Activated naive CD4-positive, alpha-beta T cell treated with anti-CD3 and anti-CD28 coated beads, Interleukin-2, amount 10 ng/mL, durations not matched to agents 7 days and 5 days (primary cell): ENCODE results near the gene ADRB2.
A peak's percentile ranks its signal among the peaks of the same experiment; 100 is the strongest.
"Not testable (repeated sequence)": the region's sequence is repeated elsewhere in the genome, so short reads cannot be mapped to it uniquely, and the experiment has no call there.

Source experiments
- CTCF ChIA-PET: fragments of 350-600 bp; sonication (Branson Sonifier 250); formaldehyde crosslinking; loops from one replicate; lab custom pipeline; 2021; ENCODE audit warnings: antibody characterized with exemption; lab: Charles Lee
- DNase-seq: peaks from one replicate; pipeline ENCODE4 v3.0.0-alpha.2; 2020
- H3K27ac Mint-ChIP-seq: one replicate; pipeline ENCODE4 v1.8.0; 2021; ENCODE audit warnings: mild to moderate bottlenecking, moderate library complexity, mixed read lengths
- H3K27me3 Mint-ChIP-seq: one replicate; pipeline ENCODE4 v1.8.0; 2021; ENCODE audit warnings: mild to moderate bottlenecking, mixed read lengths
- H3K36me3 Mint-ChIP-seq: one replicate; pipeline ENCODE4 v1.8.0; 2021; ENCODE audit warnings: mixed read lengths
- H3K4me1 Mint-ChIP-seq: one replicate; pipeline ENCODE4 v1.8.0; 2021; ENCODE audit warnings: mixed read lengths
- H3K4me3 Mint-ChIP-seq: one replicate; pipeline ENCODE4 v1.8.0; 2021; ENCODE audit warnings: mild to moderate bottlenecking, moderate library complexity, mixed read lengths
- H3K9me3 Mint-ChIP-seq: one replicate; pipeline ENCODE4 v1.8.0; 2021; ENCODE audit warnings: mixed read lengths

Gene ADRB2

DNA sequence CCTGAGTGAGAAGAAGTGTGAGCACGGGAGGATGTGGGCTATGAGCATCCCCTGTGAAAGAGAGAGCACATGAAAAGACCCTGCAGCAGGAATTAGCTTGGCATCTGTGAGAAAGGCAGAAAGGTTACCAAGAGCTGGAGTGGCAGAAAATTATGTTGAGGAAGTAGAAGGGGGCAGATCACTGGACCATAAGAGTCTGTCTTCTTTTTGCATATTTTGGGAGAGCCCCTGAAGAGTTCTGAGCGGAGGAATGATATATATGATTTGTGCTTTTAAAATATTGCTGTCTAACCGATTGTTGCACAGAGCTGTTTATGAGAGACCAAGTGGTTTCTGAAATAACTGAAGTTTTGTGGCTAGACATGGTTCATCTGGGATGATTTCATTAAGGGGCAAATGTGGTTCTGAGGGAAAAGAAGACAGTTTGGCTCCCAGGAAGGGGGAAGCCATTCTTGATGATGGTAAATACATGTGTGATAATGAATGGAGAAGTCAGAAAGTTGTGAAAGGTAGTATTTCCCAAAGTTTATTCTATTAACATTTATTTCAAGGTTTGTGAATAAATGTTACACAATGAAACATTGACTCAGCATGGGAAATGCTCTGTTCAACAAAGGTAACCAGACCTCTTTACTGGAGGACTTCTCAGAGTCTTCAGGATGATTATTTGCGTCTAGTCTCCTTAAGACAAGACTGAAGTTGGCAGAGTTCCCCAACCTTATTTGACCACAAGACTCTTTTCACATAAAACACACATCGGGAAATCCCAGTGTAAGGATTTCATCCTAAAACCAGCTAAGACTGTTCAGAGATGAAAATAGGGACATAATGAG, 31.5 kb upstream of the ADRB2 start:
- CTCF ChIA-PET: interaction anchor here (1.4 kb wide), 1 partner anchor 10 kb away, joined by 3 read pairs; no protein-coding TSS in a partner anchor

DNA sequence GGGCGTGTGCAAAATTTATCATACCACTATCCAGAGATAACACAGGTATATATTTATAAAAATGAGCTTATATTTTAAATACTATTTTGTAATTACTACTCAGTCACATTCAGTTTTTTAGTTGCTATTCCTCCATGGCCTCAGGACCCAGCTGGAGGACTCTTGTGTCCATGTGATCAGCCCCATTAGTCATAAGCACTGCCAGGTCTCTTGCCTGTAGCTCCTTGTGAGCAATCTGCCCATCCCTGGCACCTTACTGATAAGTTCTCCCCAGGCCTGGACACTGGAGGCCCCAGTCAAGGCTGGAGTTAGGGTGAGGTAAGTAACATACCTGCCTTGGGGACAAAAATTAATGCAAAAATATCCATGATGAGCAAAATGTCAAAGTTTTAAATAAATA, 29.5 kb upstream of the ADRB2 start:
- H3K9me3 Mint-ChIP-seq: no peaks in the 10 kb centered on the region
- H3K4me1 Mint-ChIP-seq: no peaks in the 10 kb centered on the region
- no peak for DNase-seq
- peaks cover 17% of the 10 kb centered on the region for H3K27me3 Mint-ChIP-seq
- no peaks in the 10 kb centered on the region for H3K36me3 Mint-ChIP-seq
- CTCF ChIA-PET: interaction anchor here (1.2 kb wide), 1 partner anchor 66 kb away, joined by 3 read pairs; no protein-coding TSS in a partner anchor
- H3K27ac Mint-ChIP-seq: no peak overlapping the region
- no peak overlapping the region for H3K4me3 Mint-ChIP-seq

More for the DNA sequence above, 31.5 kb upstream of the ADRB2 start:
- Mint-ChIP-seq H3K27ac (no peak overlapping the region), H3K4me3 (no peak overlapping the region), H3K27me3 (peaks cover 12% of the 10 kb centered on the region), H3K4me1 (peaks cover 4% of the 10 kb centered on the region), H3K9me3 (no peaks in the 10 kb centered on the region), H3K36me3 (no peaks in the 10 kb centered on the region)
- no peak for DNase-seq

DNA sequence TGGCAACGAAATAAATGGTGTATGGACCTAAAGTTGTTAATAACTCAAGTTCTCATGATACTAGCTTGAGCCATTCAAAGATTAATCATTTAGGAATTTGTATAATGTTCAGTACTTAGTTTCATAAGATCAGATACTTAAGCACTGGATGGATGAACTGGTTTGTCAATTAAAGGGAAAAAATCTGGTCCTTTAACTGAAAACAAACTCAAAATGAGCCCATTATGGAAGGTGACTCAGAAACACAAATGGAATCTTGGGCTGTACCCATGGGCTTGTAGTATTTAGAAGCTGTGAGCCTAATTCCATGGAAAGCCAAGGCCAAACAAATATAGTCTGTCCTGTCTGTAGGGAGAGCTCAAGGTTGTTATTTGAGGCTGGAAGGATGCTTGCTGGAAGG, 27.6 kb upstream of the ADRB2 start:
- H3K36me3 Mint-ChIP-seq: no peaks in the 10 kb centered on the region
- no peak overlapping the region for H3K4me3 Mint-ChIP-seq
- CTCF ChIA-PET: interaction anchor here (1.2 kb wide), 1 partner anchor 22 kb away, joined by 4 read pairs; no protein-coding TSS in a partner anchor
- peaks cover 2% of the 10 kb centered on the region for H3K9me3 Mint-ChIP-seq
- no peak overlapping the region for H3K27ac Mint-ChIP-seq
- DNase-seq: no peak
- H3K27me3 Mint-ChIP-seq: peaks cover 11% of the 10 kb centered on the region
- H3K4me1 Mint-ChIP-seq: no peaks in the 10 kb centered on the region

DNA sequence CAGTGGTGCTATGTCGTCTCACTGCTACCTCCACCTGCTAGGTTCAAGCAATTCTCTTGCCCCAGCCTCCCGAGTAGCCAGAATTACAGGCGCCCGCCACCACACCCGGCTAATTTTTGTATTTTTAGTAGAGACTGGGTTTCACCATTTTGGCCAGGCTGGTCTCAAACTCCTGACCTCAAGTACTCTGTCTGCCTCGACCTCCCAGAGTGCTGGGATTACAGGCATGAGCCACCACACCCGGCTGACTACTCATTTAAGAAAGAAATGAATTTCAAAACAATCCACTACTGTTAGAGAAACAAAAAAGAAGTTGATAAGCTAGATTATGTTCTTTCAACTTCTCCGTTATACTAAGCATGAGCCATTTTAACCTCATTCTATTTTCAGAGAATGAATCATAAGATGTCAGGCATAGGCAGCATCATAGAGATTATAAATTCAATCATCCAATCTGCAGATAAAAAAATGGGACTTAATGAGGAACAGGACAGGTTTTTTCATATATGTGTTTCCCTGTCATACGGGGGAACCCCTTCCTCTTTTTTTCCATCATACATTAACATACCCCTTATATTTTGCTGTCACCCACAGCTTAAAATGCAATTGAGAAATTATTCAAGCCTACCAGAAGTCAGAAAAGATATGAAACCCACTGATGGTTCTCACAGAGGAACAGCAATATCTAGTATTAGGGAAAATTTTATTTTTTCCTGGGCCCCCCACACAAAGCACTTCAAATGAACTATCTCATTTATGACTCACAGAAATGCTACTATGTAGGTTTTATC, 26.5 kb upstream of the ADRB2 start:
- CTCF ChIA-PET: interaction anchor here (1.0 to 1.7 kb wide), 3 partner anchors 11 to 236 kb away, joined by 3 to 6 read pairs (median 3); no protein-coding TSS in a partner anchor
- DNase-seq: no peak
- Mint-ChIP-seq H3K27ac (peak overlapping the region; percentile 35), H3K9me3 (peaks cover 2% of the 10 kb centered on the region), H3K4me1 (no peaks in the 10 kb centered on the region), H3K36me3 (no peaks in the 10 kb centered on the region), H3K4me3 (no peak overlapping the region), H3K27me3 (peaks cover 6% of the 10 kb centered on the region)

DNA sequence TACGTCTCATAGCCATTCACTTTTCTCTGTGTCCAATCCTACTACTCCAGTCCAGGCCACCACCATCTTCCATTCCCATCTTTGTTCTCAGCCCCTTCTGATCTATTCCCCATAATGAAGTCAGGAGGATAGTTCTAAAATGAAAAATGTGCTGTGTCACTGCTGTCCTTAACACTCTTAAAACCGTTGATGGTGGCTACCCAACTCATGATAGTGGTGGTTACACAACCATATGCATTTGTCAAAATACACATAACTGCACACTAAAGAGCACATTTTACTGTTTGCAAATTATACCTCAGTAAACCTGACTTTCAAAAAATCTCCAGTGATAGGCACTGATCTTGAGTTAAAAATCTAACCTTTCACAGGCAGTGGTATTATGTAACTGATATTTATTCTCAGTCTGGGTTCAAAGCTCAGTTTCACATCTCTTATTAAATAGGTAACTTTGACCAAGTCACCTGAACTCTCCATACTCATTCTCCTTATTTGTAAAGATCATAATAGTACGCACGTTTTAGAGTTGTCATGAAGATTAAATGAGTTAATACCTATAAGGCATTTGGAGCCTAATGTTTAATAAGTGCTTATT, 24.6 kb upstream of the ADRB2 start:
- Mint-ChIP-seq H3K4me3 (no peak overlapping the region), H3K36me3 (no peaks in the 10 kb centered on the region), H3K9me3 (peaks cover 2% of the 10 kb centered on the region), H3K27ac (no peak overlapping the region), H3K4me1 (no peaks in the 10 kb centered on the region), H3K27me3 (peaks cover 4% of the 10 kb centered on the region)
- CTCF ChIA-PET: no interaction called here
- no peak for DNase-seq

DNA sequence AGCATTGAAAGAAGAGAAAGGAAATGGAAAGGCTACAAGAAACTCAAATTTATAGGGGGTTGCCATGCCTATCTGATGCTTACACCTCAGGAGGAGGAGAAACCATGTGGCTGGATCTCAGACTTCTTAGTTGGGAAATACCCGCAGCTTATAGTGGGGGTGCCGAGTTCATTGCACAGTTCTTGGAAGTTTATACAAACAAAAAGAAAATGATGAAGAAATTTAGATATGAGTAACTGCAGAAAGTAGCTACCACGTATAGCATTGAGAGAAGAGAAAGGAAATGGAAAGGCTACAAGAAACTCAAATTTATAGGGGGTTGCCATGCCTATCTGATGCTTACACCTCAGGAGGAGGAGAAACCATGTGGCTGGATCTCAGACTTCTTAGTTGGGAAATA, 23.0 kb upstream of the ADRB2 start:
- H3K36me3 Mint-ChIP-seq, H3K4me3 Mint-ChIP-seq, H3K27me3 Mint-ChIP-seq, H3K4me1 Mint-ChIP-seq, H3K27ac Mint-ChIP-seq, H3K9me3 Mint-ChIP-seq, DNase-seq: not testable (repeated sequence)
- CTCF ChIA-PET: interaction anchor here (0.9 to 1.1 kb wide), 2 partner anchors 73 to 232 kb away, joined by 3 read pairs; no protein-coding TSS in a partner anchor

DNA sequence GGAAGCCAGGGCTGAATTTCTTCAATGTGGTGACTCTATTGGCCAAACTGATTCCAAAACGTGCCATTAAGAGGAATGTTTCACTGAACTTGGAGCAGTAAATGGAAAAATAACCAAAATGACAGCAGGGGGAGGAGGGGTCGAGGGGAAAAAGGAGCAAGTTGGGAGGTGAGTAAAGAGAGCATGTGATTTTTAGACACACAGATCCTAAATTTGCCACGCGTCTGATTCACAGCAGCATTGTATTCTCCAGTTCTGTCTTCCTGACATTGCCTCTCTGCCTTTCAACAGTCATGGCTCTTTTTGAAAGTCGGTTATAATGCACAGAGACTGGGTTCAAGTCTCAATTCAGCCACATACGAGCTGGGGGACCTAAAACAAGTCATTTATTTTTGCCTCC, 22.0 kb upstream of the ADRB2 start:
- no peak for DNase-seq
- Mint-ChIP-seq H3K4me1 (peaks cover 15% of the 10 kb centered on the region), H3K4me3 (no peak overlapping the region), H3K36me3 (no peaks in the 10 kb centered on the region), H3K27me3 (peaks cover 8% of the 10 kb centered on the region), H3K9me3 (peaks cover 2% of the 10 kb centered on the region), H3K27ac (no peak overlapping the region)
- CTCF ChIA-PET: interaction anchor here (0.9 to 1.5 kb wide), 3 partner anchors 10 to 74 kb away, joined by 3 read pairs; no protein-coding TSS in a partner anchor

DNA sequence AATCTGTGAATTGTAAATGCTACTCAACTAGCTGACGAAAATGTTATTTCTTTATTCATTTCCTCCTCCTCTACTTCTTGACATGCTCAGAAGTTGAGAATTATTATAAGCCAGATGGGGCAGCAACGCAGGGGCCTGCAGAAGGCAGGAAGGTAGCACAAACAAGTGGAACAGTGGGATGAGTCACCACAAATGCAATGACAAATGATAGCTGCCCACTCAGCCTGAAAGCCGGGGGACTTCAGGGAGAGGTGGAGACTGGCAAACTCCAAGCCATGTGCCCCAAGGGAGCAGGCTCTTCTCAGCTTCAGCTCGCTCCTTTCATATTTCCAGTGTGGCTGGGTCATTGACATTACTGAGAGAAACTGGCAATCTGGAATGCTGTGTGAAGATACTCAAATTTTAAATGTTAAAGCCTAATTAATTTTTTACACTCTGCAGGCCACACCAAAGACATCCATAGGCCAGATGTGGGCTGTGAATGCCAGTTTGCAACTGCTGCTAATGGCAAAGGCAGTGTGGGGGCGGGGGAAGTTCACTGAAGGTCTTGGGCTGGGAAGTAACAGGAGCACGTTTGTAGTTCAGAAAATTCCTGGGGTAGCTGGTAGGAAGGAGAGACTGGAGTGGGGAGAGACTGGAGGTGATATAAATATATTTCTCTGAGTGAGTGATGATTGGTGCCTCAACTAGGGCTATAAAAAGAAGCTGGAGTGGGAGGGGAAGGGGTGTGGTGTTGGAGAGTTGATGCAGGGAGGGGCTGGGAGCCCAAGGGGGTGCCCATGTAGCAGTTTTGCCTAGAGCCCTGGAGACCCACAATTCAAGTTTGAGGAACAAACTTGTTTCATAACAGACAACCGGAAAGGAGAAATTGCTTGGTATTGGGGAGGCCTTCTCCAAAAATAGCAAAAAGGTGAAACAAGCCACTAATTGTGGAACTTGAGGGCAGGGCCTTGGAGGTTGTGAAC, 20.8 kb upstream of the ADRB2 start:
- Mint-ChIP-seq H3K27ac (no peak overlapping the region), H3K4me3 (no peak overlapping the region), H3K36me3 (no peaks in the 10 kb centered on the region), H3K4me1 (peaks cover 23% of the 10 kb centered on the region), H3K27me3 (peaks cover 8% of the 10 kb centered on the region), H3K9me3 (peaks cover 2% of the 10 kb centered on the region)
- DNase-seq: no peak
- CTCF ChIA-PET: interaction anchor here (0.9 to 2.0 kb wide), 4 partner anchors 12 to 230 kb away, joined by 3 to 7 read pairs (median 4); no protein-coding TSS in a partner anchor

DNA sequence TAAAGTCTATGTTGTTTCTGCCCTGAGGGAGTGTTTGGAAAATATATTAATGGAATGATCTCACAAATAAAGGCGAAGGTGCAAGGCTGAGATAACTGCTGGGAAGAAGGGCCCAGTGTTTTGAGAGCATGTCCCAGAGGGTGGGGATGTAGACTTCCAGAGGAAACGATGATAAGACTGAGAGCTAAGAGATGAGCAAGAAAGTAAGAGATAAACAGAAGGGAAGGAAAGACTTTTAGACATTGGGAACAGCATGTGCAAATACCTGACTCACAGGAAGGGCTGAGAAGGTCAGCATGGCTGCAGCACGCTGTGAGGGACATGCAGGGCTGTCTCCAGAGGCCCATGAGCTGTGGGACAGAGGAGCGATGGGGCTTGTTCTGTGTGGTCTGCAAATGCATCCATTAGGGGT, 19.9 kb upstream of the ADRB2 start:
- peaks cover 6% of the 10 kb centered on the region for H3K27me3 Mint-ChIP-seq
- no peak overlapping the region for H3K27ac Mint-ChIP-seq
- DNase-seq: no peak
- H3K36me3 Mint-ChIP-seq: no peaks in the 10 kb centered on the region
- peaks cover 2% of the 10 kb centered on the region for H3K9me3 Mint-ChIP-seq
- H3K4me3 Mint-ChIP-seq: no peak overlapping the region
- H3K4me1 Mint-ChIP-seq: peaks cover 29% of the 10 kb centered on the region
- CTCF ChIA-PET: interaction anchor here (2.0 kb wide), 1 partner anchor 229 kb away, joined by 6 read pairs; no protein-coding TSS in a partner anchor

DNA sequence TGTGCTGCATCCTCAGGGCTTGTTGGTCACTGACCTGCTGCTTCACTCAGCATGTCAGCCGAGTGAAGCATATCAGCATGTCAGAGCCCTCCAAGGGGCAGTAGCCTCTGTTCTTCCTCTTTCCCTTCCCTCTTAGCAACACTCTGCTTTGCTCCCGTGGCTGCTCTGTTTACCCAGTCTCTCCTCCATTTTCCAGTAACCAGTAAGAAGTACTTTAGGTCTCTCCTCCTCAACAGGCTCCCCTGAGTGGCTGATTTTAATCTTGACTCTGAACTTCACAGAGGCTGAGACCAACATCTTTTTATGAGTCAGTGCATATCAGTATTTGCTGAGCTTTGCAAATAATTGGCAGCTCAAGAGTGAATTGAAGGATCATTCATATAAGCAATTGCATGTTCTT, 18.6 kb upstream of the ADRB2 start:
- CTCF ChIA-PET: interaction anchor here (2.0 kb wide), 1 partner anchor 228 kb away, joined by 6 read pairs; no protein-coding TSS in a partner anchor
- Mint-ChIP-seq H3K4me1 (peaks cover 29% of the 10 kb centered on the region), H3K27ac (no peak overlapping the region), H3K36me3 (no peaks in the 10 kb centered on the region), H3K27me3 (peaks cover 3% of the 10 kb centered on the region), H3K9me3 (peaks cover 2% of the 10 kb centered on the region), H3K4me3 (no peak overlapping the region)
- no peak for DNase-seq

DNA sequence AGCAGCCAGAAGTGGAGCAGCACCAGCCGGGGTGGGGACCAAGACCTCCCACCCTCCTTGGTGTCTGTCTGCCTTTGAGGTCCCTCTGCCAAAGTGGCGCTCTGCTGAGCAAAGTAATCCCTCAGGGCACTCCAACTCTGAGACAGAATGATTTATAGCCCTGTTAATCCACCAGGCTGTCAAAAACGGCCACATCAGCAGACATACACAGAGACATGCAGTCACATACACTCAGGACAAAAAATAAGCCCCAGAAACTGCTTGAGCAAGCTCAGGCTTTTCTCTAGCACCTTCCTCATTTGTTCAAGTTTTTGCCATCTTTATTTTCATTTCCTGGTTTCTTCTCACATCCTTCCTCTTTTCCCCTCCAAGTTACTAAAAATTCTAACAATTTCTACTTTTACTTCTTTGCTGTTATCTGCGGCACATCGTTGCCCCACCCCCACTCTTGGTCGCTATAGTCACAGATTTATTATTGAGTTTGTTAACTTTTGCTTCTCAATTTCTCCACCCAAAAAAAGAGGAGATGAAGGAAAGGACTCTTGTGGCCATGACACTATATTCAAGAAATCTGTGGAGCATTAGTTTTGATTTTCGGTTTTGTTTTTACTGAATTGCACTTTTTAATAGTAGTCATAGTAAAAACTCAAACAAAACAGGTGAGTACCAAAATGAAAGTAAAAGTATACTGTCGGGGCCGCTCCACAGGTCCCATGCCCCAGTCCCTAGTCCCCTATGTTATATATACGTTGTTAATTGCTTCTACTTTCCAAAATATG, 17.4 kb upstream of the ADRB2 start:
- peak; percentile 61 for DNase-seq
- CTCF ChIA-PET: interaction anchor here (4.1 kb wide), 1 partner anchor 12 kb away, joined by 22 read pairs; no protein-coding TSS in a partner anchor
- peak overlapping the region; percentile 91 for H3K27ac Mint-ChIP-seq
- peaks cover 3% of the 10 kb centered on the region for H3K27me3 Mint-ChIP-seq
- H3K36me3 Mint-ChIP-seq: no peaks in the 10 kb centered on the region
- no peaks in the 10 kb centered on the region for H3K9me3 Mint-ChIP-seq
- H3K4me3 Mint-ChIP-seq: peak overlapping the region; percentile 81
- peaks cover 29% of the 10 kb centered on the region for H3K4me1 Mint-ChIP-seq

DNA sequence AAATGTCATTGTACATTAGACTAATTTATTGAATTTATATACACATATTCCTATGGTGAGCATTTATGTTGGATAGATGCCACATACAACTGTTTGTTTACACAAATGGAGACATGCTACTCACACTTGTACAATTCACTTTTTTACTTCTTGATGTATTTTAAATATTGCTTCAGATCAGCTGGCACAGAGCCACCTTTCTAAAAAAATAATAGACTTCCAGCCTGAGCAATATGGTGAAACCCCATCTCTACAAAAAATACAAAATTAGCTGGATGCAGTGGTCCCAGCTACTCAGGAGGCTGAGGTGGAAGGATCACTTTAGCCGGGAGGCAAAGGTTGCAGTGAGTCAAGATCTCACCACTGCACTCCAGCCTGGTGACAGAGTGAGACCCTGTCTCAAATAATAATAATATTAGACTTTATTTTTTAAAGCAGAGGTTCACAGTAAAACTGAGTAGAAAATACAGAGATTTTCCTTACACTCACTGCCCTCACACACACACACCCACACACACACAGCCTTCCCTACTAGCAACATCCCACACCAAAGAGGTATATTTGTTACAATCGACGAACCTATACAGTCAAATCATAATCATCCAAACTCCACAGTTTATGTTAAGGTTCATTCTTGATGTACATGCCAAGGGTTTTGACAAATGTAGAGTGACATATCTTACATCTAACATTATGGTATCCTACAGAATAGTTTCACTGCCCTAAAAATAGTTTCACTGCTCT, 16.5 kb upstream of the ADRB2 start:
- Mint-ChIP-seq H3K36me3 (no peaks in the 10 kb centered on the region), H3K27ac (peak overlapping the region; percentile 91), H3K27me3 (peaks cover 3% of the 10 kb centered on the region), H3K4me1 (peaks cover 29% of the 10 kb centered on the region), H3K4me3 (peak overlapping the region; percentile 81), H3K9me3 (no peaks in the 10 kb centered on the region)
- DNase-seq: no peak
- CTCF ChIA-PET: interaction anchor here (1.0 to 4.1 kb wide), 2 partner anchors 11 to 76 kb away, joined by 3 to 22 read pairs; no protein-coding TSS in a partner anchor
